GM12891 (cell line): ENCODE results near the gene RGS19.

Source experiments
- PAX5 ChIP-seq: IDR thresholded peaks from 2 replicates; pipeline ENCODE4 v1.6.1; 2011; ENCODE audit warnings: low read length, moderate library complexity, mild to moderate bottlenecking; ENCODE audit not compliant: insufficient read depth, severe bottlenecking
- POLR2A ChIP-seq: IDR thresholded peaks from 2 replicates; pipeline ENCODE4 v1.6.1; 2011; ENCODE audit warnings: low read depth, low read length, control low read depth
- POLR2AphosphoS5 ChIP-seq: IDR thresholded peaks from 2 replicates; pipeline ENCODE4 v1.6.1; 2011; ENCODE audit warnings: low read depth, low read length, control low read depth
- POU2F2 ChIP-seq: IDR thresholded peaks from 2 replicates; pipeline ENCODE4 v1.6.1; 2011; ENCODE audit warnings: low read depth, mild to moderate bottlenecking, control low read depth, low read length, moderate library complexity
- TAF1 ChIP-seq: IDR thresholded peaks from 2 replicates; pipeline ENCODE4 v1.6.1; 2011; ENCODE audit warnings: low read depth, low read length, control low read depth

- TF ChIP-seq TAF1 (no peak), POLR2A (no peak), POLR2AphosphoS5 (no peak), PAX5 (no peak), POU2F2 (no peak)
These were observed 27.8 kb upstream of the RGS19 start, which contains the start of gene NPBWR2 for GRCh38 chr20:64106981-64107735.
